ENCODE results near the gene SPCS3.
"Not testable (repeated sequence)": the region's sequence is repeated elsewhere in the genome, so short reads cannot be mapped to it uniquely, and the experiment has no call there.

The SPCS3 gene

GRCh38 chr4:176319704-176320339 is at the start of gene SPCS3:
TSS of gene SPCS3 (plus strand) at chr4:176319966. CDS start at chr4:176320077, 111 bp downstream.
- DNase-seq = peak; percentile 92 to 94

DNA sequence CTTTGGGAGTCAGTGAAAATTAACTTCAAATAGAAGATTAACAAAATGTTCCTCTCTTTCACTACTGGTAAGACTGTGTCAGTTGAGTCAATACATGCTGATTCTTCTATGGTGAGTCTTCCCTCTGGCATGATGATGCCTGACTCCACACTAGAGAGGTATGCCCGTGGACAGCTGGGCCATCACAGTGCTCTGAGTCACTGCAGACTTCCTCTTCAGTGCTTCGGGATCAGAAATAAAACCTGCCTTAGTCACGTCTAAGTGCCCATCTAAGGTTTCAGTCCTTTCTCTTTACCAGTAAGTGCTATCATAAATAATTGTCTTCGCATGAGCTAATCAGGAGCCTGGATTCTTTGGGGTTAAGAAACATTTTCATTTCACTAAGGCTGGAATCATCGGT is 49.1 kb upstream of the SPCS3 start:
- DNase-seq = no peak

DNA sequence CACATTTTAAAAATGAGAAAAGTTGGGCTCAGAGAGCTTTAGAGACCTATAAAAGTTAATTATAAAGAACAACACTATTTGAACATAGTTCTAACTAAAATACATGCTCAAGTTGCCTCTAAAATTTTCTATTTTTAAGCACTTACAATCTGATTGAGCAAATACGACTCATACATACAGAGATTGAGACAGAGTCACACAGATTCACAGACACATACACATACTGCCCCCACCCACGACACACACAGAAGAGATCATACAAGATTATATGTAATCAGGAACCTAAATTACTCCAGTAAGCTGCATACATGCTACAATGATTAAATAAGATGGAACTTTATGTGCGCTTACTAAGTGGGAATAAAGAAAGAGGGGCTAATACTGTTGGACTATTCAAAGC is 48.0 kb upstream of the SPCS3 start:
- DNase-seq = no peak

DNA sequence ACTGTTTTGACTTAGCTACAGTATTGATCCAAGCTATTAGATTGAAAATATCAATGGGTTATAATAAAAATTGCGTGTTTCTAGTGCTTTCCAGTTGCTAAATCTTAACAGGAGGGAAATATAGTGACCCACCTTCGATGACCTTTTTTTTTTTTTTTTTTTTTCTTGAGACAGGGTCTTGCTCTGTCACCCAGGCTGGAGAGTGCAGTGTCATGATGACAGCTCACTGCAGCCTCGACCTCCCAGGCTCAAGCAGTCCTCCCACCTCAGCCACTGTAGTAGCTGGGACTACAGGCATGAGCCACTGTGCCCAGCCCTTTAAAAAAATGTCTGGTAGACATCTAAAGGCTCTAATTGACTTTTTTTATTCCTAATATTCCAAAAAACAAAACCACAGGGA is 47.0 kb upstream of the SPCS3 start:
- DNase-seq = no peak

DNA sequence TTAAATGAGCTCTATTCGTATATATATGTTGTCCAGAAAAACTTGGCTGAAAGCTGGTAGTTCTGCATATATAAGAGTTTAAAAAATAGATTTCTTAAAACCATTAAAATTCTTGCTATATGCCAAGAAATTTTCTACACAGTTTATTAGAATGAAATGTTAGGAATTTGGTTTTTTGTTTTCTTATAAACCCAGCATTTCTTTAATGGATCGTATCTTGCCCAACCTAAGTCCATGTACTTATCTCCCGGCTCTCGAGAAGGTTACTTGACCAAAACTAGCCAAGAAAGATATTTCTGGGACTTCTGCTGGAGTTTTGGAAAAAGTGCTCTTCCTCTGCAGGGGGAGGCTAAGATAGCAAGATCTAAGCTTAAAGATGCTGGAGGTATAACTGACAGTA is 46.0 kb upstream of the SPCS3 start:
- DNase-seq = no peak

DNA sequence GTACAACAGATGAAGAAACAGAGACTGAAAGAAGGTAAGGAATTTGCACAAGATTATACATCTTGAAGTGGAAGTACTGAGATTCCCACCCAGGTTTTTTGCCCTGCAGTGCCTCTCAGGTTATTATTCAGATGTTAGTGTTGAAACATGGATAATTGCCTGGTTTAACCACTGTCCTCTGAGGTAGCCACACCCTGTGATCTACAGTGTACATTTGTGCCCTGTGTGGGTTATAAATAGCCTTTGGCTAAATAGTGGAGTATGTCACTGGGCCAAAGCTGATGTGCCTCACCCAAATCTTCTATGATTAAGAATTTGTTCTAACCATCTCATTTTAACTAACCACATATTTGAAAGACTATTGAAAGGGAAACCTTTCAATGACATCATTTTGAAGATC is 45.3 kb upstream of the SPCS3 start:
- no peak for DNase-seq

DNA sequence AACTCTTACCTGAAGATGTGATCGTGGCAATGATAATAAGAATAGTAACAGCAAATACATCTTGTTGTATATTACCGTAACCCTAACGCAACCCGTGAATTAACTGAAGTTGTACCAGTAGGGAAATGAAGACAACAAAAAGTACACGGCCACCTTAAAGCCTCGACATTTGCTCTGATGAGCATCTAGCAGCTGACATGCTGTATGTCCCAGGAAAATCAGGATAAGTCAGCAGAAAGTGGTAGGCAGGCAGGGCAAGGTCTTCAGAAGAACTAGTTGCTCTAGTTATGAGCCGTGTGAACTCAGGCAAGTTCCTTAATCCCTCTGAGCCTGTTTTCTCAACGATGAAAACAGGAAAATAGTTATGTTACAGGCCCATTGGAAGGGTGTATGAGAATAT is 43.1 kb upstream of the SPCS3 start:
- DNase-seq = no peak

- peak; percentile 17 to 25 for DNase-seq
Observed at GRCh38 chr4:176277162-176277904, 42.4 kb upstream of the SPCS3 start.

- DNase-seq = not testable (repeated sequence)
Observed at GRCh38 chr4:176279560-176279959, 40.2 kb upstream of the SPCS3 start.

- DNase-seq = no peak
Observed at GRCh38 chr4:176286728-176287127, 33.0 kb upstream of the SPCS3 start.

DNA sequence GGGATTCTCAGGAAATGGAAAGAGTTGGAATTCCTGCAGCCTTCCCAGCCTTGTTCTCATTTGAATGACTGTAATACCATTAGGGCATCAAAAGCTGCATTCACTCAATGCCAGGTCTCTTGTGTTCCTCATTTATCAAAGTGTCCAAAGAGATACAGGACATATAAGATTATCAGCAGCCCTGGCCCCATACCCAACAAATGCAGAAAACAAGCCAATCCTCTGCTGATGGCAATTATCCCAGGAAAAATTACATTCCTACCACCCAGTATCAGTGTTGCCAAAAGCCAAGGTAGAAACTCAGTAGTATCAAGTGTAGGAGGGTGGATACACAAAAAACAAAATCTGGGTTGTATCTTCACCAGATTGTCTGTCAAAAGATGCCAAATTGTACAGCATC is 32.2 kb upstream of the SPCS3 start:
- DNase-seq = no peak

DNA sequence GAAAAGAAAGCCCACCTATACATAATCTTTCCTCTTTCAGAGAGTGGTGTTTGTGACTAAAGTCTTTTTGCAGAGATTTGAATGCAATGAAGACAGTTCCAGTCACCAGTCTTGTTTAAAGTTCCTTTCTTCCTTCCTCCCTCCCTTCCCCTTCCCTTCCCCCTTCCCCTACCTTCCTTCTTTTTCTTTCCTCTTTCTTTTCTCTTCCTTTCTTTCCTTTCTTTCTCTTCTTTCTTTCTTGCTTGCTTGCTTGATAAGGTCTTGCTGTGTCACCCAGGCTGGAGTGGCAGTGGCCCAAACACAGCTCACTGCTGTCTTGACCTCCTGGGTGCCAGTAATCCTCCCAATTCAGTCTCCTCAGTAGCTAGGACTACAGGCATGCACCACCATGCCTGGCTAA is 31.7 kb upstream of the SPCS3 start:
- no peak for DNase-seq

- DNase-seq = no peak
Observed at GRCh38 chr4:176289561-176289960, 30.2 kb upstream of the SPCS3 start.

GRCh38 chr4:176290520-176290919 is 29.2 kb upstream of the SPCS3 start:
- DNase-seq = no peak

DNA sequence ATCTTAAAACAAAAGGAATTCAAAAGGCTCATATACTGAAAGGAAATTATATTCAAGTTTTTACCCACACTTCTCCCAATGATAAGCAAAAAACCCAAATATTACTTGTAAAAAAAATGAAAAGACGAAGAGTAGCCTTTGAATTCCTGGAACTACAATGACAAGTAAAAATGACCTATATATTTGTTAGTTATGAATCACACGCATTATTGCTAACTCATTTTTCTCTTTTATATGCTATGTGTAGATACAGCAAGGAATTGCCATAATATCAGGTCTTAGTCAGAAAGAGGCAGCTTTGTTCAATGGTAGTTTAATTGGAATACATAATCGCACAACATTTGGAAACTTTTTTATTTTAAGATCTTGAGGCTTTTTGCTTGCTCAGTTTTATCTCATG is 28.0 kb upstream of the SPCS3 start:
- DNase-seq = no peak

DNA sequence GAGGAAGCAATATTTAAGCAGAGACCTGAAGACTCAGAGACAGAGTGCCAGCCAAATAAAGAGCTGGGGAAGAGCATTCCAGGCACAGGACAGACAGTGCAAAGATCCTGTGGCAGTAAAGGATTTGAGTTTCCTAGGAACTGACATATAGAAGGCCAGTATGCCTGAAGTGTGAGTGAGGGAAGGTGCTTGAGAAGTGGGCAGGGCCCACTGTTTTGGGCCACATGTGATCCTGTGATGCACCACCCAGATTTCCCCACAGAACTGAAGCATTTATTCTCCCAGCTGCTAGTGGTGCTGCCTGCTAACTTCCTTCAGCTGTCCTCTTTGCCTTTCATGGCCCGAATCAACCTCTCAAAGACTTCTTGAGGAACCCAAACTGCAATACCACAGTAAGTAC is 26.8 kb upstream of the SPCS3 start:
- no peak for DNase-seq

GRCh38 chr4:176293660-176294059 is 26.1 kb upstream of the SPCS3 start:
- no peak for DNase-seq

GRCh38 chr4:176295907-176296306 is 23.9 kb upstream of the SPCS3 start:
- not testable (repeated sequence) for DNase-seq

DNA sequence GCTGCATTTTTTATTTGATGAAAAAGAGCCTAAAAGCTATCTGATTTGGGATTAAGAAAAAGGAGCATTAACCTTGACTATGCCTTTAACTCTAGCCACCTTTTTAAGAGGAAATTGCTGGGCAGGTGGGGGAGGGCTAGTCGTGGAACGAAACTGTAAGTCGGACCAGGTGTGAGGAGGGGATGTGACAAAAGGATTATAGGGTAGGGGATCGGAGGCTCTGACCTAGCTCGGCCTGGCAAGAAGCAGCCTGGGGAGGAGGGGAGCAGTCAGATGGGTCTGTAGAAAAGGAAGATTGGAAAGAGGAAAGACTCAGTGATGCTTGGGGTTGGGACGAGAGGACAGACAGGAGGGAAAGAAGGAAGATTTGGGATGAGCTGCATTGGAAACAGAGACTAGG is 21.1 kb upstream of the SPCS3 start:
- no peak for DNase-seq

GRCh38 chr4:176300036-176300435 is 19.7 kb upstream of the SPCS3 start:
- DNase-seq = no peak

GRCh38 chr4:176300565-176300964 is 19.2 kb upstream of the SPCS3 start:
- no peak for DNase-seq

DNA sequence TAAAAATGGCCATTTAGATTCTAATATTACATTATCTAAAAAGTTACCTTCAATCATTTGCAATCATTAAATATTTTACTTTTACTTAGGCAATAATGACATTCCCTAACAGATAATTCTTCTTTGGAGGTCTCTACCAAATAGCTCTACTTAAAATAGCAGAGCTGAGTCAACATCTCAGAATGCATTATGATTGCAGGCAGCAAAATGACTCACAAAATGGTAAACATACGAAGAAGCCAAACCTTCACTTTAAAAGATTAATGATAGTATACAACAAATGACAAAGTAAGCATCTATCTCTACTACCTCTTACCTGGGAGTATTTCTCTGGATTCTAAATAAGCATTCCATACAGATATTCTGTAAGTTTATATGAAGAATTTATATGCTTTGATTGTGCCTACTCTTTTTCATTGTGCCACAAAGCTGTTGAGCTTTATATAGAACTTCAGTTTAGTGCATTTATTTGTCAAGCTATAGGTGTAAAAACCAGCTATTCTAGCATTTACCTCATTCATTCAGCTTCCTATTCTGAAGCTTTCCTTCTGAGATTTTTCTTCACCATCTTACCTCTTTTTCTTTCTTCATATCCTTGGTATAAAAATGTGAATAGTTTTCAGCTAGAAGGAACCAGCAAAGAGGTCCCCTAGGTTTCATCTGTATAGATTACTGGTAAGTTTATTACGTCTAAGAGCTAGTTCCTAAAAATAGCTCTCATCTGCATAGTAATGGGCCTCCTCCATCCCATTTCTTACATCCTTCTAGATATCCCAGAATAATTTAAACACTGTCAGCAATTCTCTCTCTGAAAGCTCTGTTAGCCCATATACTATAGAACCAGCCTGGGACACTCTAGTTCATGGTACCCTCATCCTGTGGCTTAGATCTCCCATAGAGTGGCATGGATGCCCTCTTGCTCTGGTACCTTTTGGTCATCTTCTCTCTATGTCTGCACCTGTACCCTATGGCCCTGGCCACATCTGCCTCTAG is 17.2 kb upstream of the SPCS3 start:
- DNase-seq = no peak

- no peak for DNase-seq
Observed at GRCh38 chr4:176303938-176304337, 15.8 kb upstream of the SPCS3 start.

All from activated CD4-positive, alpha-beta T cell treated with anti-CD3 and anti-CD28 coated beads, Interleukin-2, amount 50 U/mL, for 48 hours (primary cell).